GM12878 (cell line): Measurements from ENCODE around the gene FBLN1. TPM values are rescaled to one million over a fixed set of nuclear protein-coding genes. Genes with fewer than 3 reads are reported as not detected.

ENCODE experiments used
- ATAC-seq: fragments of 200-7000 bp; cut with Tn5 transposase; 3 replicates; pipeline ENCODE4 v1.9.1; 2020; ENCODE audit warnings: mild to moderate bottlenecking, moderate library complexity
- BruUV-seq: library from RNA; stranded (reverse); fragments of 400-500 nt; replicated peaks from 2 replicates; lab custom pipeline; 2021; lab: Mats Ljungman, UMichigan
- CTCF ChIA-PET: fragments of 300-600 bp; sonication (Branson Sonifier 250); formaldehyde crosslinking; extraction: SDS; loops from one replicate; lab custom pipeline; 2021; ENCODE audit warnings: inconsistent platforms; lab: Yijun Ruan, JAX
- POLR2A ChIA-PET: fragments of 350-600 bp; formaldehyde crosslinking; extraction: SDS; loops from one replicate; lab custom pipeline; 2021; ENCODE audit warnings: inconsistent platforms; lab: Charles Lee
- RAD21 ChIA-PET: fragments of 300-600 bp; sonication (Branson Sonifier 250); formaldehyde crosslinking; loops from one replicate; lab custom pipeline; 2023; ENCODE audit warnings: antibody characterized with exemption; ENCODE audit not compliant: unreplicated experiment; lab: Charles Lee
- SMC1A ChIA-PET: fragments of 300-600 bp; sonication (Branson Sonifier 250); formaldehyde crosslinking; loops from one replicate; lab custom pipeline; 2023; ENCODE audit not compliant: unreplicated experiment, uncharacterized antibody; lab: Charles Lee
- DNase-seq: peaks from one replicate; pipeline ENCODE4 v3.0.0-alpha.2; 2011; ENCODE audit warnings: low read depth, low spot score
- FAIRE-seq: peaks from 3 replicates; lab custom pipeline; 2011; peaks lifted over from hg19 to GRCh38; lab: Jason Lieb, UNC
- H2AFZ ChIP-seq: 2 replicates; pipeline ENCODE4 v1.6.0; 2011; ENCODE audit warnings: low read depth, low read length, control low read depth; ENCODE audit not compliant: control insufficient read depth
- H3K27ac ChIP-seq: 2 replicates; pipeline ENCODE4 v1.5.1; 2011; ENCODE audit warnings: control low read depth; ENCODE audit not compliant: control insufficient read depth, insufficient read depth
- H3K27me3 ChIP-seq, 2 experiments: replicated peaks in 1 of 2; 2 replicates each; pipeline versions ENCODE4 v1.6.0 to v1.6.1; 2011; ENCODE audit warnings: low read length in 1 of 2; ENCODE audit not compliant: control insufficient read depth in 2 of 2, insufficient read depth in 2 of 2
- H3K36me3 ChIP-seq, 2 experiments: 2 replicates each; pipeline ENCODE4 v1.5.1; 2011; ENCODE audit warnings: low read length in 1 of 2; ENCODE audit not compliant: control insufficient read depth in 2 of 2, insufficient read depth in 2 of 2
- H3K4me1 ChIP-seq: 2 replicates; pipeline ENCODE4 v1.6.1; 2011; ENCODE audit warnings: mild to moderate bottlenecking, low read length, moderate library complexity, mixed read lengths; ENCODE audit not compliant: control insufficient read depth, insufficient read depth
- H3K4me2 ChIP-seq: 2 replicates; pipeline ENCODE4 v1.6.0; 2011; ENCODE audit warnings: control low read depth; ENCODE audit not compliant: control insufficient read depth, insufficient read depth
- H3K4me3 ChIP-seq: fragments of 200-600 bp; sonication (generic); 2 replicates; pipeline ENCODE4 v1.5.1; 2016
- H3K79me2 ChIP-seq: 2 replicates; pipeline ENCODE4 v1.6.0; 2011; ENCODE audit warnings: low read length; ENCODE audit not compliant: control insufficient read depth, insufficient read depth
- H3K9ac ChIP-seq: 2 replicates; pipeline ENCODE4 v1.8.0; 2011; ENCODE audit warnings: low read length, control low read depth, mixed read lengths; ENCODE audit not compliant: control insufficient read depth, insufficient read depth
- H3K9me3 ChIP-seq: replicated peaks from 3 replicates; pipeline ENCODE4 v1.5.1; 2011; ENCODE audit warnings: mild to moderate bottlenecking, low read length; ENCODE audit not compliant: control insufficient read depth, insufficient read depth
- H4K20me1 ChIP-seq: 2 replicates; pipeline ENCODE4 v1.6.0; 2011; ENCODE audit not compliant: control insufficient read depth, insufficient read depth
- BHLHE40 ChIP-seq, 2 experiments: fragments of 450-650 bp in 1 of 2; IDR thresholded peaks; 2 replicates each; pipeline ENCODE4 v1.6.1; 2011 to 2017; ENCODE audit warnings: low read depth in 2 of 2, borderline replicate concordance in 1 of 2, improper control_type of control experiment in 1 of 2, low read length in 1 of 2, mild to moderate bottlenecking in 1 of 2
- CBX3 ChIP-seq: fragments of 200-600 bp; sonication (generic); IDR thresholded peaks from 2 replicates; pipeline ENCODE4 v1.6.1; 2016; ENCODE audit warnings: low read depth, borderline replicate concordance
- CBX5 ChIP-seq: sonication (generic); IDR thresholded peaks from 2 replicates; pipeline ENCODE4 v1.6.1; 2016; ENCODE audit warnings: low read depth, moderate library complexity, mild to moderate bottlenecking, inconsistent platforms
- HDAC2 ChIP-seq: fragments of 200-600 bp; sonication (generic); IDR thresholded peaks from 2 replicates; pipeline ENCODE4 v1.6.1; 2017
- HDGF ChIP-seq: fragments of 450-650 bp; IDR thresholded peaks from 2 replicates; pipeline ENCODE4 v1.6.1; 2016; ENCODE audit warnings: antibody characterized with exemption
- LARP7 ChIP-seq: fragments of 450-650 bp; IDR thresholded peaks from 2 replicates; pipeline ENCODE4 v1.6.1; 2017; ENCODE audit warnings: mild to moderate bottlenecking
- NFIC ChIP-seq: IDR thresholded peaks from 2 replicates; pipeline ENCODE4 v1.6.1; 2012; ENCODE audit warnings: low read depth, mild to moderate bottlenecking, inconsistent platforms, low read length, moderate library complexity
- ZBTB33 ChIP-seq: fragments of 450-650 bp; IDR thresholded peaks from 2 replicates; pipeline ENCODE4 v1.6.1; 2017; ENCODE audit warnings: mild to moderate bottlenecking
- ZBTB4 ChIP-seq: fragments of 450-650 bp; formaldehyde crosslinking; IDR thresholded peaks from 2 replicates; pipeline ENCODE4 v1.4.0; 2022; ENCODE audit warnings: mild to moderate bottlenecking, moderate library complexity
- ZNF622 ChIP-seq: fragments of 450-650 bp; IDR thresholded peaks from 2 replicates; pipeline ENCODE4 v1.6.1; 2017; ENCODE audit warnings: mild to moderate bottlenecking, inconsistent platforms
- WGBS: methylation state at CpG from one replicate; pipeline ENCODE4 v1.1.6; 2016; ENCODE audit warnings: low lambda C conversion rate; ENCODE audit not compliant: insufficient replicate concordance, insufficient coverage; ENCODE audit errors: missing lambda C conversion rate; 5-methylcytosine and 5-hydroxymethylcytosine counted together
- in situ Hi-C: fragments of 300-500 bp; cut with MboI; formaldehyde crosslinking; loops from 9 replicates; pipeline ENCODE4 v1.14.3; 2018; ENCODE audit warnings: mixed read lengths
- intact Hi-C: fragments of 100-400 bp; cut with micrococcal nuclease; formaldehyde crosslinking; loops from one replicate; pipeline ENCODE4 v1.14.2; 2022; ENCODE audit not compliant: unreplicated experiment
- polyA plus RNA-seq, 11 experiments: library from polyadenylated mRNA; depleted of rRNA in 4 of 11; unstranded in 6 of 11; stranded (reverse) in 5 of 11; fragments of >200 nt; fragmentation: Nextera tagmentation in 4 of 11; fragmentation: Illumina TruSeq in 1 of 11; extraction: Ambion mirVana in 4 of 11; extraction: Trizol in 1 of 11; gene quantifications; 1 replicate in 1 of 11; 2 replicates in 10 of 11; pipeline versions ENCODE4 v1.2.1 to v1.2.3, GENCODE V29; 2011 to 2016; ENCODE audit warnings: inconsistent platforms in 2 of 11, missing spikeins in 2 of 11, low read depth in 1 of 11
- total RNA-seq, 4 experiments: library from RNA; depleted of rRNA in 3 of 4; stranded (reverse); fragments of >200 nt in 3 of 4; fragmentation: Illumina TruSeq in 1 of 4; extraction: Trizol in 1 of 4; gene quantifications; 2 replicates each; pipeline versions ENCODE4 v1.2.1 to v1.2.3, GENCODE V29; 2013 to 2021

FBLN1 gene
- total and polyA plus RNA-seq, 10 of the 15 experiments (the other 5 are each of a cell fraction or from before 2014, with no cell fraction given): 0.20 to 0.51 TPM; not detected in 8

GRCh38 chr22:45537734-45538181 lies 35.1 kb downstream of the FBLN1 start (continued):
- no peak for TF ChIP-seq CBX5
- TF ChIP-seq HDGF: no peak
- TF ChIP-seq NFIC: no peak

GRCh38 chr22:45538281-45538680 lies 35.6 kb downstream of the FBLN1 start:
- ChIA-PET CTCF (no interaction called here), POLR2A (no interaction called here), RAD21 (no interaction called here), SMC1A (no interaction called here)
- H3K4me2 ChIP-seq: no peak overlapping the region
- no peaks in the 10 kb centered on the region for H3K79me2 ChIP-seq
- peaks cover 0 to 3% of the 10 kb centered on the region in 2 experiments; a peak in 3 of 4 replicates for H3K27me3 ChIP-seq
- in situ Hi-C loops: no loop called here
- no peak overlapping the region for H3K4me3 ChIP-seq
- ATAC-seq (no peak), FAIRE-seq (no peak), DNase-seq (no peak)
- H3K4me1 ChIP-seq: no peaks in the 10 kb centered on the region
- H2AFZ ChIP-seq: no peak overlapping the region
- H3K27ac ChIP-seq: no peak overlapping the region
- no TSS peak for BruUV-seq
- WGBS: 38% methylated on average over 4 of the region's 4 CpGs
- intact Hi-C loops: no loop called here
- H3K9me3 ChIP-seq: no peaks in the 10 kb centered on the region
- TF ChIP-seq HDAC2 (no peak), BHLHE40 (IDR thresholded peaks at IDR 0.05; ENCODE audit: borderline replicate concordance in 1 of 2, low read depth in 2 of 2, low read length in 1 of 2) (no peak), ZBTB4 (CRISPR knock-in tag) (no peak), CBX3 (no peak), LARP7 (no peak), ZBTB33 (no peak), ZNF622 (no peak)
- no peaks in the 10 kb centered on the region for H4K20me1 ChIP-seq
- H3K9ac ChIP-seq: no peak overlapping the region
- no peaks in the 10 kb centered on the region for H3K36me3 ChIP-seq
